HG02798 (cell line): Measurements from ENCODE around the gene TP73.

Experiments used
- ATAC-seq: cut with Tn5 transposase; IDR thresholded peaks from one replicate; pipeline ENCODE4 v1.9.1; 2021; ENCODE audit warnings: mild to moderate bottlenecking; ENCODE audit not compliant: unreplicated experiment, poor library complexity

Gene TP73

DNA sequence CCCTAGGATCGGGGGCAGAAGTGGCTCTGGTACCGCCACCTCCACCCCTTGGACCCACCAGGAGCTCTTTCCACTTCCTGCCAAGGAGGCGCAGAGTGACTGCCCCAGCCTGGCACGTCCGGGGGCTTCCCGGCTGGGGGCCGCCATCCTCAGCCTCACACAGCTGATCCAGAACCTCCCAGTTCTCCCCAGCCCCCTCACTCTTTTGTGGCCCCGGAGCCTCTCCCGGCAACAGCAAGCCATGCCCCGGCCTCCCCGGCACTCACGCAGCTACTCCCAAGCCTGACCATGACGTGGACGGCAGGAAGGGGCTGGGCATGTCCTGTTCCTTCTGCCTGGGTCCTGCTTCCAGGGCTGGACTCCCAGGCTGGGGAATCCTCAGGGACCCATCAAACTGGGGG is 17.1 kb downstream of the TP73 start:
- ATAC-seq, result no peak

DNA sequence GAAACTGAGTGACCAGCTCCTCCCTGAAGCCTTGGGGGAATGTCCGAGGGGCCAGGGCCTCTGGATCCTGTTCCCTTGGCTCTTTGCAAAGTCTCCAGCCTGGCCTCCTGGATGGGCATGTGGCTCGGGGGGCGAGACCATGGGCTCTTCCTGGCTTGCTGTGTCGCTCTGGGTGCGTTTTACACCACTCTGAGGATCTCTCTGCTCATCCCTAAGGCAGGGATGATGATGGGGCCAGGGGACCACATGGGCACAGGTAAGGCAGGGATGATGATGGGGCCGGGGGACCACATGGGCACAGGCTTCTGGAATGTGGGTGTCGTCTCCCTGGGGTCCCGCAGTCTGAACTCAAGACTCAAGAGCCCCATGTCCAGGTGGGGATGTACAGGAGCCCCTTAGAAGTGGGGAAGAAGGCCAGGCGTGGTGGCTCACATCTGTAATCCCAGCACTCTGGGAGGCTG is 17.7 kb downstream of the TP73 start:
- no peak for ATAC-seq

DNA sequence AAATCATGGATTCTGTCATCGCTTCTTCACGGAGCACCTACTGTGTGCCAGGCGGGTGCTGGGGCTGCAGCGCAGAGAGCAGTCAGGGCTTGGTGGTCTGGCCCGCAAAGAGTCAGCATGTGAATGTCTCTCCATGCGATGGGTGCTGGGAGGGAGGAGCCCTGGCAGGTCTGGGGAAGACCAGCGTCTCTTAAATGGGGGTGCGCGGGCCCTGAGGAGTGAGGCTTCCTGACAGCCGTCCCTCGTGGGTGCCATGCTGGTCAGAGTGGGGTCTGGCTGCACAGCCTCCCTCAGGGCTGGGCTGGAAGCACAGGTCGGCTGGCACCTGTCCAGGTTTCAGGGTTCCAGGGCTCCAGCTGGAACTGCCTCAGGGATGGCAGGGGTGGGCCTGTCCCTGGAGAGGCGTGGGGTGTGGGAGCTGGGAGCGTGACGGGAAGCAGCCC is 18.5 kb downstream of the TP73 start:
- no peak for ATAC-seq

DNA sequence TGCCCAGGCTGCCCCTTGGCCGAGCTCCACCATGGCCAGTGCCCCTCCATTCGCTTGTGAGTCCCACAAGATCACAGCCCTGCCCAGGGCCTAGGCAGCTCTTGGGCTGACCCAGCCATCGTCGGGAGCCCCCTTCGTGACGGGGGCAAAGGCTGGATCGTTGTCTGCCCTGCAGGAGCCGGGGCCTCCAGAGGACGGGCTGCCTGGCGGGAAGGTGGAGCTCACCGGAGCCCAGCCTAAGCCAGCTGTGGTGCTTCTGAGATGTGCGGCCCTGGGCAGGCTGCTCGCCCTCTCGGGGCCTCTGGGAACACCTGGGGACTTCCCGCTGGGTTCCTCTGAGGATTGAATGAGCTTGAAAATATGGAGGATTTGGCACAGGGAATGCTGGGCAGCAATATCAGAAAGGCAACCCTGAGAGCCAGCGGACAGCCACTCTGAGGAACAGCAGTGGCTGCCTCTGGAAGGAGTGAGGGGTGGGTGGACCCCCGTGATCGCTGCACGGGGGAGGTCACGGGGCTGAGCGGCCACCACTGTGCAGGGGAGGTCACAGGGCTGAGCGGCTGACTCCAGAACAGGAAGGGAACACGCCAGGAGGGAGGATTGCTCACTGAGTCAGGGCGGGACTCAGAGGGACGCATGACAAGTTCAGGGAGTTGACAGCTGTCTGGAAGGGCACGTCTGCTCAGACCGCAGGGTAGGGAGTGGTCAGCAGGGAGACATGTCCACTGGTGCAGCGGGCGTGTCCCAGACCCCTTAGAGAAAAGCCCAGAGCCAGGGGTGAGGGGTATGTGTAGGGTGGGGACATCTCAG is 19.3 kb downstream of the TP73 start:
- ATAC-seq, result no peak

DNA sequence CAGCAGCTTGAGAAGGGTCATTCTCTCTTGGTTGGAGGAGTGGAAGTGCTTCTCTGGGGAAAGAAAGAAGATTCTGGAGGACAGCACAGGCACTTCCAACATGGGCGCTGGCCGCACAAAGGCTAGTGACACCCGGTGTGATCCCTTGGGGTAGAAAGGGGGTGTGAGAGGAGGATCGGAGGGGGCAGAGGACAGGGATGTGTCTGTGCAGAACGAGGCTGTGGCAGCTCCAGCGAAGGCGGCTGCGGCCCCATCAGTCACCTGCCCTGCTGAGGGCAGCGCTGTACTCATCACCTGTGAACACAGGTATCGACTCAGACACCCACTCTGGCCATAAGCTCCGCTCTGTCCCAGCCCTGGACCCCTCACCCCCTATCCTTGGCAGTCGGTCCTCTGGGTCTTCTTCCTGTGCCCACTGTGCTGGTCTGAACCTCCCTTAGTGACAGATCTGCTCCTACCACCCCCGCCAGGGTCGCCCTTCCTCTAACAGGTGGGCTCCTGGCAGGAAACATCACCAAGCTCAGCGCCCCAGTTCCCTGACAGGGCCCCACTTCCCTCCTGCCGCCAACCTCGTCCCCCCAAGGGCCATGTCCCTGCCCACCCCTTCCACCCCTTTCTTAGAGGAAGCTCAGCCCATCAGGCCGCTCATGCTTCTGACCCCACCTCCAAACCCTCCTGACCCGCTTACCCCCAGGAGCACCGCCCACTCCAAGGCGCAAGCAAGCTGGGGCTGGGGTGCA is 20.1 kb downstream of the TP73 start:
- ATAC-seq, result no peak

DNA sequence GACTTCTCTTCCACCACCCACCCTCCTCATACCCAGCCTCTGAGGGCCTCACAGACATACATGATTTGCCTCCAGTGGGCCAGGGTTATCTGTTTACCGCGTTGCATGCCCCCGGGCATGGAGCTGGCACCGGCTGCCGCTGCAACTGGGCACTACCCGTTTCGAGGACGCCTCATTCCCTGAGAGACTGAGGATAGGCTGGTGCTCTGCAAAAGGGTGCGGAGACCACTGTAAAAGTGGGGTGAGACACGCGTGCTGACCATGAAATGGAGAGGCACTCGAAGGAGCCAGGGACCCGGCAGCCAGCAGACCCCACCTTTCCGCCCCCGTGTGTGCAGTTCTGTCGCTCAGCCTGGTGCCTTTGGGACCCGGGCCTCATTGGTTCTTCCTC is 20.6 kb downstream of the TP73 start:
- no peak for ATAC-seq

DNA sequence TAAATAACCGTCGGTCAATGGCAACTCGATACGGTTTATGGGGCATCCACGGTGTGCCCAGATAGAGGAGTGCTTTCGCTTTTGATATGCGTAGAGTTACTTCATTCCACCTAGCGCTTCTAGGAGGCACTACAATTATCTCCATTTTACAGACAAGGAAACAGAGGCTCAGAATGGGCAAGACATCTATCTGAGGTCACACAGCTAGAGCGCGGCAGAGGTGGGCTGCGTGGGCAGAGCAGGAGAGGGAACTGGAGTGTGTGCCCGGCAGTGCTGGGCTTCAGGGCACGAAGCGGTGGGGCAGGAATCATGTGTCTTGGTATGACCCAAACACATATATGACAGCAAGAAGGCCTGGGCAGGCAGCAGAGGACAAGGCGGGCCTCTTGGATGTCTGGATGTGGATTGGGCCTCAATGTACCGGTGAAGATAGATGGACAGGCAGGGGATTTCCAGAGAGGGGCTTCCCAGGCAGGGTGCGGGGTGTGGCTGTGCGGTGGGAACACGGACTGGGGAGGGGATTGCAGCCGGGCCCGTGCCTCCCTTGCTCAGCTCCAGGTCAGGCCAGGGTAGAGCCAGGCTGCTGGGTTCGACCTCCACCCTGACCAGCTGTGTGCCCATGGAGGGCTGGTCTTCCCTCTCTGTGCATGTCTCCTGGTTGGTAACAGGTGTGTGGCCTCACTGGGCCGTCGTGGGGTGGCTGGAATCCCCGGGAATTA is 21.2 kb downstream of the TP73 start:
- ATAC-seq, result no peak

DNA sequence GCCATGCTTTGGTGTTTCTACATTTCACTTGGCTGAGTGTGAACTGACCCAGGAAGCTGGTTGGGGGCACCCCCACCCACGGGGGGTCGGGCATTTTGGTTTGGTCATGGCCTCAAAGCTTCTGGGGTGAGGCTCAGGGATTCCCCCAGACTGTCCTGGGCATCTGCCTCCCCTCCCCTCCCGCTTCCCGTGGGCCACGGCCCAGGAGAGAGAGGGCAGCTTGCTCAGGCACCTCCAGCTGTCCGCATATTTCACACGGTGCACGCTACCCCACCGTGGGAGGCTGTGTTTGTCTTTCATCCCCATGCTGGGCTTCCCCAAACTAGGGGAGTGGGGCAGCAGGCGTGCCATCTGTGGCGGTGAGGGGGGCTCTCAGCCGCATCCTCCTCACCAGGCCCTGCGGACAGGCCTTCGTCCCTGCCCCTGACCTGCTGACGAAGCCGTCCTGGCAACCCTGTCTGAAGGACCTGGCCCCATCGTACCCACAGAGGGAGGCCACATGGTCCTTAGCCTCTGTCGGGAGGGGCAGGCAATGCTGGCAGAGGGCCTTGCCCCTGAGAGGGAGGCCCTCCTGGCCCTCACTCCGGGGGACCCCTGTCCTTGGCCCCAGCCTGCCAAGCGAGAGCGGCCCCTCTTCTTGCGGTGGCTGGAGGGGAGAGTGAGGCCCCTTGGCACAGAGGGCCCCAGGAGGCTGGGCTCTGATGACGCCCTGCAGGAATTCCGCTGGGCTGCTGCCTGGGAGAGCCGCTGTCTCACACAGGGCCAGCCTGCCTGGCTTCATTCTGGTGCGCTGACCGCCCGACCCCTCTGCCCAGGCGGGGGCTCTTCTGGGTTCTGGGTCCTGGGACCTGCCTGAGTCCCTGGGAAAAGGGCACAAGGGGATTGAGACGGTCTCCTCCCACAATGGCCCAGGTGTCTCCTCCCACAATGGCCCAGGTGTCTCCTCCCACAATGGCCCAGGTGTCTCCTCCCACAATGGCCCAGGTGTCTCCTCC is 22.1 kb downstream of the TP73 start:
- no peak for ATAC-seq

DNA sequence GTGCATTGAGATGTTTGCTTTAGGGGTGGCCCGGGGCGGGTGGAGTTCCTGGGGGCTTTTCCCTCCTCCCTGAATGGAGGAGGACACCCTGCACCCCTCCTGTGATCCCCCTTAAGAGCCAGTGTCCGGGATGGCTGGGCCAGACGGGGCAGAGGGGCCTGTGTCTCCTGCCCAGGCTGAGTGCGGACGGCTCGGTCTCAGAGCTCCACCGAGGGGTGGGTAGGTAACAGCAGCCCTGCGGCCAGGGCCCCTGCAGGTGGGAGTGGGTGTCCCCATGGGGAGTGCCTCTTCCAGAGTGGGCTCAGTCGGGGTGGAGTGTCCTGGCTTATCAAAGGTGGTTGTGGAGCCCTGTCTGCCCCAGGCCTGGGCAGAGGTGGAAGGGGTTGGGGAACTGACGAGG is 23.1 kb downstream of the TP73 start:
- ATAC-seq, result no peak

DNA sequence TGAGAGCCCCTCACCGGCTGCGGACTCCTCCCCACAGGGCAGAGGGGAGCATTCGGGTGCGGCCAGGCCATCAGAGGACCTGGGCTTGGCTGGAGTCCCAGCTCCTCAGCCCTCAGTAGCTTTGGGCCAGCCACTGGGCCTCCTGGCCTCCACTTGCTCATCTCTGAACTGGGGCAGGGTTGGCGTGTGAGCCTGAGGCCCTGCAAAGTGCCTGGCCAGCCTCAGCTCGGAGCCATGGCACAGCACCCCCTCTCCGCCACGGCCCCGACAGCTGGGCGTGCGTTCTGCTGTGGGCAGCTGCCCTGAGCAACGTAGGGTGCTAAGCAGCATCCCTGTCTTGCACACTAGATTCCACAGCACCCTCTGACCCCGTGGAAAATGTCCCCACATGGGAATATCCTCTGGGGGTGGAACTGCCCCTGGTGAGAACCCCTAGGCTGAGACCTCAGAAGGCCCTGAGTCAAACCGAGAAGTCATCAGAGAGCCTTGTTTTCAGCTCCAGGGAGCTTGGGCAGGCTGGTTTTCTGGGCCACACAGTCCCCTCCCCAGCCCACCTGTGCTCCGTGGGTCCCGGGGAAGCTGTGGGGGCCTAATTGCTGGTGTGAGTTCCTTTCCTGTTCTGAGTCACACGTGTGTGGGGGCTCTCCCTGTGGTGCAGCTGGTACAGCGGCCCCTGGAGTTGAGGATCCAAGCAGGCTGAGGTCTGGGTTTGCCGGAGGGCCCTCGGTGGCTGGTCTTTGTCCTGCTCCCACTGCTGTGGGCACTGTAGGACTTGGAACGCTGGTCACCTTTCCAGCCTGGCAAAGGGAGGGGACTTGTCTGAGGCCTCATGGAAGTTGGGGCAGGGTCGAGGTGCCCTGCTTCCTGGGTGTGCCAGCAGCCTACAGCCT is 24.5 kb downstream of the TP73 start:
- ATAC-seq, result peak; percentile 60

DNA sequence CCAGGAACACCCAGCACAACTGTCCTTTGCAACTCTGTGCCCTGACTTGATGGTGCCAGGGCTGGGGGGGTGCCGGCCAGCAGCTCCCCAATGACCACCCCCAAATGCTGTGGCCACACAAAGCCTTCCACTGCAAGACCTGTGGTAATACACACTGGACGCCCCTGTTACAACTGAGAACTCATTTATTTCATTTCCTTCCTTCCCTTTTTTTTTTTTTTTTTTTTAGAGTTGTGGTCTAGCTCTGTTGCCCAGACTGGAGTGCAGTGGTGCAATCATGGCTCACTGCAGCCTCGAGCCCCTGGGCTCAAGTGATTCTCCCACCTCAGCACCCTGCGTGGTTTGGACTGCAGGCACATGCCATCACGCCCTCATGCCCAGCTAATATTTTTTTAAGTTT is 25.2 kb downstream of the TP73 start:
- no peak for ATAC-seq

DNA sequence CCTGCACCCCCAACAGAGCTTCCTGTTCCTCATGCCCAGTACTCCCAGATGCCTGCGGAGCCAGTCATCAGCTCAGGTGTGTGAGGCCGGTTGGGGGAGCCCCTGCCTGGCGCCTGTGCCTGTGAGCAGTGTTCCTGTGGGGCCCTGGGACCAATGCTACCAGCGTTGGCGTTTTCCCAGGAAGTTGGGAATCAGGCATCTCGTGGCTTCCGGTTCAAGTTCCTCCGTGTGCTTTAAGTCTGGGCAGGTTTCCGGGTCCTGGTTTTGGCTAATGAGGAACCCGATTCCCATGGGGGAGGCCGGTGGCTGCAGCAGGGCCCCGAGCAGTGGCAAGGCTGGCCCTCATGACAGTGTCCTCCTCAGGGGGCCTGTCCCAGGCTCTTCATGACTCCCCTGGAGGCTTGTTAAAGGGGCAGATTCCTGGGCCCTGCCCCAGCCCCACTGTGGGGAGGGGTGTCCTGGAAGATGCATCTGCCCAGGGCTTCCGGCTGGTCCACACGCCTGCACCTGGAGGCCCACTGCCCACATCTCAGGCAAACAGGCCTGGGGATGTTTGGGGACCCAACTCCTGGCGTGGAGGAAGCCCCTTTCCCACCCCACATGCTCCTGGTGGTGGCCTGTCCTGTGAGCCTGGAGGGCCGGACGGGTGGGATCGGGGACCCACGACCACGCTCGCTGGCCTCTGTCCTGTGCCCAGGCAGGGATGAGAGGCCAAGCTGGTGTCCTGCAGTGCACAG is 26.2 kb downstream of the TP73 start:
- ATAC-seq, result no peak

DNA sequence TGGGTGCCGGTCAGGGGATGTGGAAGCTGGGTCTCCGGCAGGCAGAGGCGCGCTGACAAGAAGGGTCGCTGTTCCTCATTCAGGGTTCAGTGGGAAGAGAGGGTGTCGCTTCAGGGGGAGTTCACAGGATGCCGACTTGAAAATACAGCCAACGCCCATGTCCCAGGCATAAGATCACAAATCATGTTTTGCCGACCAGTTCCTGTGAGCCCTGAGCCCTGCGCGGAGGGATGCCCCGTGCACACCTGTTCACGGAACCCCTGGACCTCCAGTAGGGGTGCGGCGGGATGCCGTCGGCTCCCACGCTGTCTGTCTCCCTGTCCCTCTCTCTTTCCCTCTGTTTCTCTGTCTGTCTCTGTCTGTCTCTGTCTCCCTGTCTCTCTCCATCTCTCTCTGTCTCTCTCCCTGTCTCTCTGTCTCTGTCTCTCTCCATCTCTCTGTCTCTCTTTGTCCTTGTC is 26.8 kb downstream of the TP73 start:
- ATAC-seq, result no peak

DNA sequence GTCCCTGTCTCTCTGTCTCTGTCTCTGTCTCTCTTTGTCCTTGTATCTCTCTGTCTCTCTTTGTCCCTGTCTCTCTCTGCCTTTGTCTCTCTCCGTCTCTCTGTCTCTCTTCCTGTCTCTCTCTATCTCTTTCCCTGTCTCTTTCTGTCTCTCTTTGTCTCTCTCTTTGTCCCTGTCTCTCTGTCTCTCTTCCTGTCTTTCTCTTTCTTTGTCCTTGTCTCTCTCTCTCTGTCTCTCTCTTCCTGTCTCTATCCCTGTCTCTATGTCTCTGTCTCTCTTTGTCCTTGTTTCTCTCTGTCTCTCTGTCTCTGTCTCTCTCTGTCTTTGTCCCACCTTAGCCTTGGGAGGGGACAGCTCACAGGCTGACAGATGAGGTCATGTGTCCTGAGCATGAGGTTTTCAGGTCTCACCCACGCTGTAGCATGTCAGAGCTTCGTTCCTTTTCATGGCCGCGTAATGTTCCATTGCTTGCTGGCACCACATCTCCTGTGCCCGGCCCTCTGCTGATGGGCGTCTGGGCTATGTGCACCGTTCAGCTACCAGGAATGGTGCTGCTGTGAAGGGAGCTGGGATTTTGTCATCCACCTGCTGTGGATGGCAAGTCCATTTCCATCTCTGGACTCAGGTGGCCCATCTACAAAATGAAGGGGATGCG is 27.6 kb downstream of the TP73 start:
- ATAC-seq, result no peak

DNA sequence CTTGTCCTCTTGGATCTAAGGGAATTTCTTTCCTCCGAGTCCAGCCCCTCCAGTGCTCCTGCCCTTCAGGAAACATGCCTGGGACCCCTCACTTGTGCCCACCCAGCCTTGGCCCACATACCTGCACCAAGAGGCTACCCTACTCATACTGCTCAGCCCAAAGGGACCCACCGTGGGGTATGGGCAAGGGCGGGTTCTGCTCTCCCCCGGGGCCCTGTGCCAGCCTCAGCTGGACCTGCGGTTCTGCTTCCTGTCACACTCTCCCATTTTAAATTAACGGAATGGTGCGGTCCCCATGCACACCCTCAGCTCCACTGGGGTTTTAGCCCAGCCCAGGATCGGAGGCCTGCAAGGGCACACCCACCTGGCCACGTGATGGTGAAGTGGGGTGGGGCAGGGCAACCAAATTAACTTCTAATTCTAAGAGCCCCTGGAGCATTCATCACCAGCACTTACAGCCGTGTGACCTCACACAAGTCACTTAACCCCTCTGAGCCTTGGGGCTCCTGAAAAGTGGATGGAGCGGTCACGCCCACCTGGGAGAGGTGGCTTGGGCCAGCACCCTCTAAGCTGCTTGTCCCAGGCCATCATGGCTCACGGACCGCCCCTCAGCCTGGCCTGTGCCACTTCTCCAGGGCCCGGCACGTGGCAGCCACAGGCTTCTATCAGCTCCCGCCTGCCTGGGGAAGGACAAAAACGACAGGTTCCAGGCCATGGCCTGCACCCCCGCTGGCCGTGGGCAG is 28.3 kb downstream of the TP73 start:
- no peak for ATAC-seq

DNA sequence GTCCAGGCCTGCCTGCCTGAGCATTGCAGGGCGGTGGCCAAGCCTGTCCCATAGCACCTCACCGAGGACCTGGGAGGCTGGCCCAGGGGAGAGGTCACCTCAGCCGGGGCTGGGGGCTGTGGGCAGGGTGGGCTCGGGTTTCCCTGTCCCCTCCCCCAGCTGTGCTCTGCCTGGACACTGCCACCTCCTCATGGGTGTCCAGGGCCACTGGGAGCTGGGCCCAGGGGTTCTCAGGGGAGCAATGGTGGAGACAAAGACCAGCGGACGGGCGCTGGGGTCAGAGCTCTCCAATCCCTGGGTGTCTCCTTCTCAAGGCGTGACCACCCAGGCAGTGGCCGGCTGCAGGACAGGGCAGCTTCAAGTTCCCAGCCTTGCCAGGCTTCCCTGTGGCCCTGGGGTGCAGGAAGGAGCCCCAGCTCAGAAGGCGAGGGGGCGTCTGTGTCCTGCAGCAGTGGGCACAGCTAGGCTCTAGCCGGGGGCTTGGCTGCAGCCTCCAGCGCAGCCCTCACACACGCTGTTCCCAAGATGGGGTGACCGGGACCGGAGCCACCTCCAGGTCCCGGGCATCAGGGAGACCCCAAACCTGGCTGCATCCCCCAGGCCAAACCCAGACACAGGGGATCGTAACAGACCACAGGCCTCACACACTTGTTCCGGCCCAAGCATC is 29.0 kb downstream of the TP73 start:
- ATAC-seq, result no peak
